GM12878 (cell line): ENCODE results near the gene MAB21L4. TPM values are rescaled to one million over a fixed set of nuclear protein-coding genes. Genes with fewer than 3 reads are reported as not detected.
A peak's percentile ranks its signal among the peaks of the same experiment; 100 is the strongest.

Source experiments
- ATAC-seq: fragments of 200-7000 bp; cut with Tn5 transposase; 3 replicates; pipeline ENCODE4 v1.9.1; 2020; ENCODE audit warnings: mild to moderate bottlenecking, moderate library complexity
- BruUV-seq: library from RNA; stranded (reverse); fragments of 400-500 nt; replicated peaks from 2 replicates; lab custom pipeline; 2021; lab: Mats Ljungman, UMichigan
- CTCF ChIA-PET: fragments of 300-600 bp; sonication (Branson Sonifier 250); formaldehyde crosslinking; extraction: SDS; loops from one replicate; lab custom pipeline; 2021; ENCODE audit warnings: inconsistent platforms; lab: Yijun Ruan, JAX
- POLR2A ChIA-PET: fragments of 350-600 bp; formaldehyde crosslinking; extraction: SDS; loops from one replicate; lab custom pipeline; 2021; ENCODE audit warnings: inconsistent platforms; lab: Charles Lee
- RAD21 ChIA-PET: fragments of 300-600 bp; sonication (Branson Sonifier 250); formaldehyde crosslinking; loops from one replicate; lab custom pipeline; 2023; ENCODE audit warnings: antibody characterized with exemption; ENCODE audit not compliant: unreplicated experiment; lab: Charles Lee
- SMC1A ChIA-PET: fragments of 300-600 bp; sonication (Branson Sonifier 250); formaldehyde crosslinking; loops from one replicate; lab custom pipeline; 2023; ENCODE audit not compliant: unreplicated experiment, uncharacterized antibody; lab: Charles Lee
- DNase-seq: peaks from one replicate; pipeline ENCODE4 v3.0.0-alpha.2; 2011; ENCODE audit warnings: low read depth, low spot score
- FAIRE-seq: peaks from 3 replicates; lab custom pipeline; 2011; peaks lifted over from hg19 to GRCh38; lab: Jason Lieb, UNC
- H2AFZ ChIP-seq: 2 replicates; pipeline ENCODE4 v1.6.0; 2011; ENCODE audit warnings: low read depth, low read length, control low read depth; ENCODE audit not compliant: control insufficient read depth
- H3K27ac ChIP-seq: 2 replicates; pipeline ENCODE4 v1.5.1; 2011; ENCODE audit warnings: control low read depth; ENCODE audit not compliant: control insufficient read depth, insufficient read depth
- H3K27me3 ChIP-seq, 2 experiments: replicated peaks in 1 of 2; 2 replicates each; pipeline versions ENCODE4 v1.6.0 to v1.6.1; 2011; ENCODE audit warnings: low read length in 1 of 2; ENCODE audit not compliant: control insufficient read depth in 2 of 2, insufficient read depth in 2 of 2
- H3K36me3 ChIP-seq, 2 experiments: 2 replicates each; pipeline ENCODE4 v1.5.1; 2011; ENCODE audit warnings: low read length in 1 of 2; ENCODE audit not compliant: control insufficient read depth in 2 of 2, insufficient read depth in 2 of 2
- H3K4me1 ChIP-seq: 2 replicates; pipeline ENCODE4 v1.6.1; 2011; ENCODE audit warnings: mild to moderate bottlenecking, low read length, moderate library complexity, mixed read lengths; ENCODE audit not compliant: control insufficient read depth, insufficient read depth
- H3K4me2 ChIP-seq: 2 replicates; pipeline ENCODE4 v1.6.0; 2011; ENCODE audit warnings: control low read depth; ENCODE audit not compliant: control insufficient read depth, insufficient read depth
- H3K4me3 ChIP-seq: fragments of 200-600 bp; sonication (generic); 2 replicates; pipeline ENCODE4 v1.5.1; 2016
- H3K79me2 ChIP-seq: 2 replicates; pipeline ENCODE4 v1.6.0; 2011; ENCODE audit warnings: low read length; ENCODE audit not compliant: control insufficient read depth, insufficient read depth
- H3K9ac ChIP-seq: 2 replicates; pipeline ENCODE4 v1.8.0; 2011; ENCODE audit warnings: low read length, control low read depth, mixed read lengths; ENCODE audit not compliant: control insufficient read depth, insufficient read depth
- H3K9me3 ChIP-seq: replicated peaks from 3 replicates; pipeline ENCODE4 v1.5.1; 2011; ENCODE audit warnings: mild to moderate bottlenecking, low read length; ENCODE audit not compliant: control insufficient read depth, insufficient read depth
- H4K20me1 ChIP-seq: 2 replicates; pipeline ENCODE4 v1.6.0; 2011; ENCODE audit not compliant: control insufficient read depth, insufficient read depth
- ATF2 ChIP-seq: IDR thresholded peaks from 2 replicates; pipeline ENCODE4 v1.6.1; 2012; ENCODE audit warnings: low read length, inconsistent platforms
- CBX3 ChIP-seq: fragments of 200-600 bp; sonication (generic); IDR thresholded peaks from 2 replicates; pipeline ENCODE4 v1.6.1; 2016; ENCODE audit warnings: low read depth, borderline replicate concordance
- CHD4 ChIP-seq: fragments of 200-600 bp; sonication (generic); IDR thresholded peaks from 2 replicates; pipeline ENCODE4 v1.6.1; 2016; ENCODE audit warnings: mild to moderate bottlenecking
- CUX1 ChIP-seq: IDR thresholded peaks from 2 replicates; pipeline ENCODE4 v1.6.1; 2012; ENCODE audit warnings: improper control_type of control experiment, low read depth, low read length; ENCODE audit not compliant: insufficient replicate concordance
- DPF2 ChIP-seq: fragments of 450-650 bp; IDR thresholded peaks from 2 replicates; pipeline ENCODE4 v1.6.1; 2017; ENCODE audit warnings: mild to moderate bottlenecking
- ETV6 ChIP-seq, 2 experiments: fragments of 450-650 bp in 1 of 2; IDR thresholded peaks in 1 of 2; conservative IDR thresholded peaks in 1 of 2; 2 replicates each; pipeline ENCODE4 v1.6.1; 2014; ENCODE audit warnings: antibody characterized with exemption in 1 of 2, borderline replicate concordance in 1 of 2, low read depth in 1 of 2, mild to moderate bottlenecking in 1 of 2, moderate library complexity in 1 of 2
- FOXM1 ChIP-seq: IDR thresholded peaks from 2 replicates; pipeline ENCODE4 v1.6.1; 2012; ENCODE audit warnings: low read depth, mild to moderate bottlenecking, inconsistent platforms, low read length, moderate library complexity
- HDGF ChIP-seq: fragments of 450-650 bp; IDR thresholded peaks from 2 replicates; pipeline ENCODE4 v1.6.1; 2016; ENCODE audit warnings: antibody characterized with exemption
- IRF4 ChIP-seq: IDR thresholded peaks from 2 replicates; pipeline ENCODE4 v1.6.1; 2011; ENCODE audit warnings: low read depth, low read length
- MYB ChIP-seq: fragments of 150-350 bp; IDR thresholded peaks from 2 replicates; pipeline ENCODE4 v1.6.1; 2014; ENCODE audit warnings: mild to moderate bottlenecking, low read depth, low read length, borderline replicate concordance
- PBX3 ChIP-seq: IDR thresholded peaks from 2 replicates; pipeline ENCODE4 v1.6.1; 2011; ENCODE audit warnings: mild to moderate bottlenecking, low read depth, low read length, moderate library complexity; ENCODE audit not compliant: insufficient replicate concordance
- POLR2AphosphoS5 ChIP-seq: IDR thresholded peaks from 2 replicates; pipeline ENCODE4 v1.6.1; 2011; ENCODE audit warnings: mild to moderate bottlenecking, low read length, inconsistent platforms
- SIX5 ChIP-seq: IDR thresholded peaks from 2 replicates; pipeline ENCODE4 v1.6.1; 2011; ENCODE audit warnings: mild to moderate bottlenecking, low read depth, low read length, moderate library complexity; ENCODE audit not compliant: severe bottlenecking
- TBL1XR1 ChIP-seq: IDR thresholded peaks from 2 replicates; pipeline ENCODE4 v1.6.1; 2012; ENCODE audit warnings: low read depth, low read length, improper control_type of control experiment
- WRNIP1 ChIP-seq: IDR thresholded peaks from 2 replicates; pipeline ENCODE4 v1.6.1; 2011; ENCODE audit warnings: low read depth, low read length, improper control_type of control experiment, borderline replicate concordance
- WGBS: methylation state at CpG from one replicate; pipeline ENCODE4 v1.1.6; 2016; ENCODE audit warnings: low lambda C conversion rate; ENCODE audit not compliant: insufficient replicate concordance, insufficient coverage; ENCODE audit errors: missing lambda C conversion rate; 5-methylcytosine and 5-hydroxymethylcytosine counted together
- in situ Hi-C: fragments of 300-500 bp; cut with MboI; formaldehyde crosslinking; loops from 9 replicates; pipeline ENCODE4 v1.14.3; 2018; ENCODE audit warnings: mixed read lengths
- intact Hi-C: fragments of 100-400 bp; cut with micrococcal nuclease; formaldehyde crosslinking; loops from one replicate; pipeline ENCODE4 v1.14.2; 2022; ENCODE audit not compliant: unreplicated experiment
- polyA plus RNA-seq, 11 experiments: library from polyadenylated mRNA; depleted of rRNA in 4 of 11; unstranded in 6 of 11; stranded (reverse) in 5 of 11; fragments of >200 nt; fragmentation: Nextera tagmentation in 4 of 11; fragmentation: Illumina TruSeq in 1 of 11; extraction: Ambion mirVana in 4 of 11; extraction: Trizol in 1 of 11; gene quantifications; 1 replicate in 1 of 11; 2 replicates in 10 of 11; pipeline versions ENCODE4 v1.2.1 to v1.2.3, GENCODE V29; 2011 to 2016; ENCODE audit warnings: inconsistent platforms in 2 of 11, missing spikeins in 2 of 11, low read depth in 1 of 11
- total RNA-seq, 4 experiments: library from RNA; depleted of rRNA in 3 of 4; stranded (reverse); fragments of >200 nt in 3 of 4; fragmentation: Illumina TruSeq in 1 of 4; extraction: Trizol in 1 of 4; gene quantifications; 2 replicates each; pipeline versions ENCODE4 v1.2.1 to v1.2.3, GENCODE V29; 2013 to 2021

Gene MAB21L4
- total and polyA plus RNA-seq, 10 of the 15 experiments (the other 5 are each of a cell fraction or from before 2014, with no cell fraction given) = 0.03 TPM; not detected in 9

- in situ Hi-C loops = no loop called here
- WGBS = 43% methylated on average over 1 of the region's 1 CpG
- CTCF ChIA-PET = no interaction called here
- Histone ChIP-seq H3K4me3 (no peak overlapping the region), H3K36me3 (no peaks in the 10 kb centered on the region), H2AFZ (no peak overlapping the region), H3K9me3 (no peaks in the 10 kb centered on the region), H3K4me2 (no peak overlapping the region), H4K20me1 (no peaks in the 10 kb centered on the region), H3K27me3 (no peaks in the 10 kb centered on the region; a peak in 1 of 4 replicates), H3K4me1 (no peaks in the 10 kb centered on the region), H3K79me2 (no peaks in the 10 kb centered on the region), H3K27ac (no peak overlapping the region), H3K9ac (no peak overlapping the region)
- SMC1A ChIA-PET = no interaction called here
- DNase-seq = no peak
- ATAC-seq = peak; percentile 9; the same call in 2 of the 3 replicates
- FAIRE-seq = no peak
- no TSS peak for BruUV-seq
- intact Hi-C loops = no loop called here
- RAD21 ChIA-PET = no interaction called here
- POLR2A ChIA-PET = no interaction called here
- no peak for TF ChIP-seq SIX5
- TF ChIP-seq CHD4 = no peak
- TF ChIP-seq FOXM1 = no peak
- no peak for TF ChIP-seq DPF2
- no peak for TF ChIP-seq MYB
- no peak for TF ChIP-seq WRNIP1
- no peak for TF ChIP-seq CBX3
- TF ChIP-seq ATF2 = no peak
- no peak for TF ChIP-seq POLR2AphosphoS5
- TF ChIP-seq IRF4 = no peak
- TF ChIP-seq HDGF = no peak
- TF ChIP-seq PBX3 = no peak
- no peak for TF ChIP-seq CUX1
- no peak for TF ChIP-seq TBL1XR1
- no peak for TF ChIP-seq ETV6 (conservative IDR thresholded peaks at IDR 0.05 in 1 of 2, IDR thresholded peaks at IDR 0.05 in 1 of 2; ENCODE audit: borderline replicate concordance in 1 of 2, low read depth in 1 of 2)
Observed at GRCh38 chr2:240921995-240922244, 26.0 kb upstream of the MAB21L4 start.
